Keratinocyte (primary cell): ENCODE results near the gene NGDN. TPM values are rescaled to one million over a fixed set of nuclear protein-coding genes. Genes with fewer than 3 reads are reported as not detected.

ENCODE experiments used
- DNase-seq: peaks from one replicate; pipeline ENCODE4 v3.0.0-alpha.2; 2011; ENCODE audit warnings: low read depth, missing footprints, low spot score
- FAIRE-seq: peaks from 2 replicates; lab custom pipeline; 2011; peaks lifted over from hg19 to GRCh38; lab: Jason Lieb, UNC
- H2AFZ ChIP-seq: 2 replicates; pipeline ENCODE4 v1.6.0; 2012; ENCODE audit warnings: low read length, control low read depth, inconsistent platforms; ENCODE audit not compliant: control insufficient read depth
- H3K27ac ChIP-seq: 2 replicates; pipeline ENCODE4 v1.5.1; 2011; ENCODE audit warnings: low read length; ENCODE audit not compliant: control insufficient read depth, insufficient read depth
- H3K27me3 ChIP-seq: 3 replicates; pipeline ENCODE4 v1.6.0; 2011; ENCODE audit warnings: low read length; ENCODE audit not compliant: control insufficient read depth, insufficient read depth; ENCODE audit errors: extremely low read depth
- H3K36me3 ChIP-seq, 2 experiments: 2 replicates in 1 of 2; 3 replicates in 1 of 2; pipeline ENCODE4 v1.5.1; 2011; ENCODE audit warnings: low read length in 2 of 2, mild to moderate bottlenecking in 1 of 2; ENCODE audit not compliant: control insufficient read depth in 2 of 2, insufficient read depth in 2 of 2; ENCODE audit errors: extremely low read depth in 1 of 2
- H3K4me1 ChIP-seq: 3 replicates; pipeline ENCODE4 v1.5.1; 2011; ENCODE audit warnings: low read length; ENCODE audit not compliant: control insufficient read depth, insufficient read depth; ENCODE audit errors: extremely low read depth
- H3K4me2 ChIP-seq: 3 replicates; pipeline ENCODE4 v1.6.0; 2011; ENCODE audit warnings: low read depth, low read length; ENCODE audit not compliant: control insufficient read depth, insufficient read depth; ENCODE audit errors: extremely low read depth
- H3K4me3 ChIP-seq, 3 experiments: fragments of 200-600 bp in 1 of 3; sonication (generic) in 1 of 3; 2 replicates in 2 of 3; 3 replicates in 1 of 3; pipeline ENCODE4 v1.5.1; 2011 to 2016; ENCODE audit warnings: low read length in 3 of 3, mild to moderate bottlenecking in 3 of 3, control low read depth in 2 of 3, inconsistent platforms in 1 of 3, low read depth in 1 of 3, mixed read lengths in 1 of 3, mixed run types in 1 of 3, moderate library complexity in 1 of 3; ENCODE audit not compliant: control insufficient read depth in 2 of 3, insufficient read depth in 2 of 3; ENCODE audit errors: extremely low read depth in 1 of 3
- H3K79me2 ChIP-seq: 2 replicates; pipeline ENCODE4 v1.6.0; 2012; ENCODE audit warnings: low read length; ENCODE audit not compliant: control insufficient read depth, insufficient read depth
- H3K9ac ChIP-seq: 3 replicates; pipeline ENCODE4 v1.6.0; 2011; ENCODE audit warnings: low read length; ENCODE audit not compliant: control insufficient read depth, insufficient read depth; ENCODE audit errors: extremely low read depth
- H3K9me1 ChIP-seq: 3 replicates; pipeline ENCODE4 v1.6.0; 2011; ENCODE audit warnings: low read length; ENCODE audit not compliant: control insufficient read depth, insufficient read depth; ENCODE audit errors: extremely low read depth
- H3K9me3 ChIP-seq: 2 replicates; pipeline ENCODE4 v1.5.1; 2012; ENCODE audit warnings: low read depth, low read length; ENCODE audit not compliant: control insufficient read depth
- H4K20me1 ChIP-seq: 3 replicates; pipeline ENCODE4 v1.6.0; 2011; ENCODE audit warnings: low read length; ENCODE audit not compliant: control insufficient read depth, insufficient read depth; ENCODE audit errors: extremely low read depth
- CTCF ChIP-seq, 3 experiments: IDR thresholded peaks in 1 of 3; conservative IDR thresholded peaks in 1 of 3; optimal IDR thresholded peaks in 1 of 3; 2 replicates in 2 of 3; 3 replicates in 1 of 3; pipeline versions ENCODE3 to v1.5.1; 2011; ENCODE audit warnings: low read length in 3 of 3, mild to moderate bottlenecking in 3 of 3, moderate library complexity in 2 of 3, control low read depth in 1 of 3, inconsistent platforms in 1 of 3; ENCODE audit not compliant: insufficient read depth in 2 of 3; ENCODE audit errors: extremely low read depth in 1 of 3
- EZH2 ChIP-seq: IDR thresholded peaks from one replicate; pipeline ENCODE4 v1.6.1; 2012; ENCODE audit warnings: inconsistent platforms, mild to moderate bottlenecking, low read length, moderate library complexity
- dilution Hi-C: fragments of 300-500 bp; cut with MboI; formaldehyde crosslinking; loops from one replicate; pipeline ENCODE4 v1.7.0; 2020; ENCODE audit warnings: low sequenced_read_pairs; ENCODE audit not compliant: extremely low pct_ligation_motif_present
- polyA plus RNA-seq, 5 experiments: library from polyadenylated mRNA; depleted of rRNA in 3 of 5; stranded (reverse) in 3 of 5; stranded (forward) in 1 of 5; unstranded in 1 of 5; fragments of >200 nt; gene quantifications; 1 replicate in 1 of 5; 2 replicates in 3 of 5; 3 replicates in 1 of 5; pipeline versions ENCODE4 v1.2.1 to v1.2.3, GENCODE V29; 2011 to 2012; ENCODE audit warnings: missing spikeins in 2 of 5, low read depth in 1 of 5, low replicate concordance in 1 of 5

The NGDN gene
- polyA plus RNA-seq, 1 donor (not counting 4 experiments of a cell fraction or from before 2014, with no cell fraction given) = 58.7 TPM

DNA sequence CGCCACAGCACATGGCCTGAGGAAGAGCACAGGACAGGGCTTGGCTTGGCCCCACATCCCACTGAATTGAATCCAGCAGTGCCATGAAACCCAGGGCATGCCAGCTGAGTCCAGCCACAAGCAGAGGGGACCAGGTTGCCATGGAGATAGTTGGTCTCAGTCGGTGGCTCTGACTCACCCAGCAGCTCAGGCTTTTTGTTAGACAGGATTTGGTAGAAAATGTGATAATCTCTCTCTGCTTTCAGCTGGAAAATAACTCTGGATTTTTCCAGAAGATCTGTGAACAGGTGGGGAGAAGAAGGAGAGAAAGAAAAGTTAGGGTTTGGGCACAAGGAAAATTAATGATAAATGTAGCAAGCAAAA, 38.8 kb upstream of the NGDN start:
- Histone ChIP-seq H3K27me3 (peaks cover 2% of the 10 kb centered on the region), H3K79me2 (no peaks in the 10 kb centered on the region), H2AFZ (no peak overlapping the region), H4K20me1 (no peaks in the 10 kb centered on the region), H3K4me3 (no peak overlapping the region), H3K9me3 (no peaks in the 10 kb centered on the region), H3K9ac (no peak overlapping the region), H3K27ac (no peak overlapping the region), H3K4me1 (no peaks in the 10 kb centered on the region), H3K4me2 (no peak overlapping the region), H3K9me1 (no peaks in the 10 kb centered on the region), H3K36me3 (no peaks in the 10 kb centered on the region)
- FAIRE-seq = no peak
- TF ChIP-seq EZH2 = no peak
- no peak for TF ChIP-seq CTCF (optimal IDR thresholded peaks at IDR 0.05 in 1 of 3, IDR thresholded peaks at IDR 0.05 in 1 of 3, conservative IDR thresholded peaks at IDR 0.05 in 1 of 3; ENCODE audit: extremely low read depth in 1 of 3, insufficient read depth in 2 of 3, low read length in 3 of 3)
- dilution Hi-C loops = no loop called here
- DNase-seq = no peak

DNA sequence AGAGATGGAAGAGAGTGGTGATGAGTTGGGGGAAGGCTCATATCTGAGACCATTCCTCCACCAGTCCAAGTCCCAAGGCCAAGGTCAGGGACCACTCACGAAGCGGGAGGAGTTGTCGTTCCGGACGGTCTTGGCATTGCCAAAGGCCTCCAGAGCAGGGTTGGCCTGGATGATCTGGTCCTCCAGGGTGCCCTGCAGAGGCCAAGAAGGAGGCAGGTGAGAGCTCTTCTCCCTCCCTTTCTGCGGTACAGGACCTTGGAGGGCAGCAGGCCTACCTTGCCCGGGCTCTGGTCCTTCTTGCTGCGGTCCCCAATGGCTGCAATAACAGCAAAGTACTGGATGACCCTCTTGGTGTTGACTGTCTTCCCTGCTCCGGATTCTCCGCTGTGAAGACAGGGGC, 38.0 kb upstream of the NGDN start:
- Histone ChIP-seq H3K27me3 (peaks cover 2% of the 10 kb centered on the region), H3K79me2 (no peaks in the 10 kb centered on the region), H3K4me2 (no peak overlapping the region), H4K20me1 (no peaks in the 10 kb centered on the region), H3K4me1 (no peaks in the 10 kb centered on the region), H3K9me1 (no peaks in the 10 kb centered on the region), H3K9me3 (no peaks in the 10 kb centered on the region), H3K27ac (no peak overlapping the region), H3K9ac (no peak overlapping the region), H3K36me3 (no peaks in the 10 kb centered on the region), H2AFZ (no peak overlapping the region), H3K4me3 (no peak overlapping the region)
- no peak for TF ChIP-seq EZH2
- TF ChIP-seq CTCF (optimal IDR thresholded peaks at IDR 0.05 in 1 of 3, IDR thresholded peaks at IDR 0.05 in 1 of 3, conservative IDR thresholded peaks at IDR 0.05 in 1 of 3; ENCODE audit: extremely low read depth in 1 of 3, insufficient read depth in 2 of 3, low read length in 3 of 3) = no peak
- FAIRE-seq (no peak), DNase-seq (no peak)
- dilution Hi-C loops = no loop called here
